ENCODE measurements around the gene RASAL1. TPM values are rescaled to one million over a fixed set of nuclear protein-coding genes. Genes with fewer than 3 reads are reported as not detected.

The RASAL1 gene
- total RNA-seq, 1 experiment from 2014 or later = 14.9 TPM

DNA sequence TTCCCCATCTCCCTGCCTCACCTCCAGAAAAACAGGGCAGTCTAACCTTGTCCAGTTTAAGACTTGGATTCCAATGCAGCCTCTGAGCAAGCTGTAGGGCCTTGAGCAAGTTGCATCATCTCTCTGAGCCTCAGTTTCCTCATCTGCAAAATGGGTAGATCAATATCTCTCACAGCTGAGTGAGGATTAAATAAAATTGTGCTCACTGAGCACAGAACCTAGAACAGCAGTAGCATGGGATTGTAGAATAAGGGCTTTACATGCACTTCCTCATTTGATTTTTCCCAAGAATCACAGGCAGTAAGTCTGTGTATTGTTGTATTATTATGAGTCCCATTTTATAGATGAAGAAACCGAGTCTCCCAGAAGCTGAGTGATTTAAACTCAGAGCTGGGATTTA, 77.0 kb downstream of the RASAL1 start:
- ChIA-PET POLR2A (ENCODE audit: unreplicated experiment) (no interaction called here), CTCF (no interaction called here)
- H3K9me2 ChIP-seq (ENCODE audit: insufficient read depth) = no peaks in the 10 kb centered on the region
- H3K4me3 ChIP-seq = no peak overlapping the region
- H3K79me2 ChIP-seq (ENCODE audit: low read depth) = no peaks in the 10 kb centered on the region
- TF ChIP-seq, protein P1, sequence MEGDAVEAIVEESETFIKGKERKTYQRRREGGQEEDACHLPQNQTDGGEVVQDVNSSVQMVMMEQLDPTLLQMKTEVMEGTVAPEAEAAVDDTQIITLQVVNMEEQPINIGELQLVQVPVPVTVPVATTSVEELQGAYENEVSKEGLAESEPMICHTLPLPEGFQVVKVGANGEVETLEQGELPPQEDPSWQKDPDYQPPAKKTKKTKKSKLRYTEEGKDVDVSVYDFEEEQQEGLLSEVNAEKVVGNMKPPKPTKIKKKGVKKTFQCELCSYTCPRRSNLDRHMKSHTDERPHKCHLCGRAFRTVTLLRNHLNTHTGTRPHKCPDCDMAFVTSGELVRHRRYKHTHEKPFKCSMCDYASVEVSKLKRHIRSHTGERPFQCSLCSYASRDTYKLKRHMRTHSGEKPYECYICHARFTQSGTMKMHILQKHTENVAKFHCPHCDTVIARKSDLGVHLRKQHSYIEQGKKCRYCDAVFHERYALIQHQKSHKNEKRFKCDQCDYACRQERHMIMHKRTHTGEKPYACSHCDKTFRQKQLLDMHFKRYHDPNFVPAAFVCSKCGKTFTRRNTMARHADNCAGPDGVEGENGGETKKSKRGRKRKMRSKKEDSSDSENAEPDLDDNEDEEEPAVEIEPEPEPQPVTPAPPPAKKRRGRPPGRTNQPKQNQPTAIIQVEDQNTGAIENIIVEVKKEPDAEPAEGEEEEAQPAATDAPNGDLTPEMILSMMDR (conservative IDR thresholded peaks at IDR 0.05) = no peak
- no peak for TF ChIP-seq EZH2 (IDR thresholded peaks at IDR 0.05; ENCODE audit: low read depth)
- no peaks in the 10 kb centered on the region for H3F3A ChIP-seq (ENCODE audit: insufficient read depth, low read depth)
- no peak overlapping the region for H3K4me2 ChIP-seq
- no peaks in the 10 kb centered on the region for H3K4me1 ChIP-seq (replicated peaks; ENCODE audit: insufficient read depth)
- H3K9me3 ChIP-seq (ENCODE audit: insufficient read depth, low read depth) = no peaks in the 10 kb centered on the region
- no peak overlapping the region for H2AFZ ChIP-seq
- H3K27me3 ChIP-seq (ENCODE audit: insufficient read depth, low read depth) = peaks cover 80% of the 10 kb centered on the region
- H3K36me3 ChIP-seq (ENCODE audit: low read depth) = no peaks in the 10 kb centered on the region
- intact Hi-C loops (cut with micrococcal nuclease; ENCODE audit: unreplicated experiment) = no loop called here
- DNase-seq = no peak
- H4K20me1 ChIP-seq (ENCODE audit: insufficient read depth) = no peaks in the 10 kb centered on the region
- no TSS peak for BruUV-seq (replicated peaks)
- H3K27ac ChIP-seq = no peak overlapping the region

DNA sequence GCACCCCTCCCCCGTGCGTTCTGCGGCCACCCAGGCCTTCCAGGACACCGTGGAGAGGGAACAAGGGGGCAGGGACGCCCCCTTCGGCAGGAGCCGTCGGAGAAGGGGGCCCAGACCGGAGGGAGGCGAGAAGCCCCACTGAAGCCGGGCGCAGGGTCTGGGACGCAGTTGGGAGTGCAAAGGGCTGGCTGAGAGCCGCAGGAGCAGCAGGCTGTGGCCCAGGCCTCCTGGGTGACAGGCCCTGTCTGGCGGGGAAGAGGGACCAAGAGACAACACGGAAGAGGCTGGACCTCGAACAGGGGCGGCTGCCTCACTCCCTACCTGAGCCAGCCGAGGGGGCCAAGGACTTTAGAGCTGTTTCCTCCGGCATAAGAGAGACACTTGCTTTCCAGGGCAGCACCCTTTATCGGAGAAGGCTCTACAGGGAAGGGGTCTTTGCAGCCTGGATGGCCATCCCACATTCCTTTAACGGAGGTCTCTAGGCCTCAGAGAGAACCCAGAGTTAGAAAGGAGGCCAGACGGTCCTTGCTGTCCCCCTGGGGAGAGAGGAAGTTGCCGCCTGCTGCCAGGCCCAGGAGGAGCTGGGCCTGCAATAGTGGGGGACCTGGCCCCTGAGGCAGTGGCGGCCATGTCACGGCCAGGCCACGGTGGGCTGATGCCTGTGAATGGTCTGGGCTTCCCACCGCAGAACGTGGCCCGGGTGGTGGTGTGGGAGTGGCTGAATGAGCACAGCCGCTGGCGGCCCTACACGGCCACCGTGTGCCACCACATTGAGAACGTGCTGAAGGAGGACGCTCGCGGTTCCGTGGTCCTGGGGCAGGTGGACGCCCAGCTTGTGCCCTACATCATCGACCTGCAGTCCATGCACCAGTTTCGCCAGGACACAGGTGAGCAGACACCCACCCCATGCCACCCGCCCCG, 77.7 kb downstream of the RASAL1 start:
- Histone ChIP-seq H3K4me1 (replicated peaks; ENCODE audit: insufficient read depth) (no peaks in the 10 kb centered on the region), H3K4me2 (no peak overlapping the region), H3K27ac (no peak overlapping the region), H3K4me3 (no peak overlapping the region), H3K9me3 (ENCODE audit: insufficient read depth, low read depth) (no peaks in the 10 kb centered on the region), H3K36me3 (ENCODE audit: low read depth) (no peaks in the 10 kb centered on the region), H2AFZ (no peak overlapping the region), H3K27me3 (ENCODE audit: insufficient read depth, low read depth) (peaks cover 78% of the 10 kb centered on the region), H3K9me2 (ENCODE audit: insufficient read depth) (no peaks in the 10 kb centered on the region), H4K20me1 (ENCODE audit: insufficient read depth) (no peaks in the 10 kb centered on the region), H3F3A (ENCODE audit: insufficient read depth, low read depth) (no peaks in the 10 kb centered on the region), H3K79me2 (ENCODE audit: low read depth) (no peaks in the 10 kb centered on the region)
- CTCF ChIA-PET = no interaction called here
- no TSS peak for BruUV-seq (replicated peaks)
- POLR2A ChIA-PET (ENCODE audit: unreplicated experiment) = no interaction called here
- intact Hi-C loops (cut with micrococcal nuclease; ENCODE audit: unreplicated experiment) = no loop called here
- no peak for DNase-seq
- TF ChIP-seq, protein P1 (conservative IDR thresholded peaks at IDR 0.05) = no peak
- TF ChIP-seq EZH2 (IDR thresholded peaks at IDR 0.05; ENCODE audit: low read depth) = no peak

DNA sequence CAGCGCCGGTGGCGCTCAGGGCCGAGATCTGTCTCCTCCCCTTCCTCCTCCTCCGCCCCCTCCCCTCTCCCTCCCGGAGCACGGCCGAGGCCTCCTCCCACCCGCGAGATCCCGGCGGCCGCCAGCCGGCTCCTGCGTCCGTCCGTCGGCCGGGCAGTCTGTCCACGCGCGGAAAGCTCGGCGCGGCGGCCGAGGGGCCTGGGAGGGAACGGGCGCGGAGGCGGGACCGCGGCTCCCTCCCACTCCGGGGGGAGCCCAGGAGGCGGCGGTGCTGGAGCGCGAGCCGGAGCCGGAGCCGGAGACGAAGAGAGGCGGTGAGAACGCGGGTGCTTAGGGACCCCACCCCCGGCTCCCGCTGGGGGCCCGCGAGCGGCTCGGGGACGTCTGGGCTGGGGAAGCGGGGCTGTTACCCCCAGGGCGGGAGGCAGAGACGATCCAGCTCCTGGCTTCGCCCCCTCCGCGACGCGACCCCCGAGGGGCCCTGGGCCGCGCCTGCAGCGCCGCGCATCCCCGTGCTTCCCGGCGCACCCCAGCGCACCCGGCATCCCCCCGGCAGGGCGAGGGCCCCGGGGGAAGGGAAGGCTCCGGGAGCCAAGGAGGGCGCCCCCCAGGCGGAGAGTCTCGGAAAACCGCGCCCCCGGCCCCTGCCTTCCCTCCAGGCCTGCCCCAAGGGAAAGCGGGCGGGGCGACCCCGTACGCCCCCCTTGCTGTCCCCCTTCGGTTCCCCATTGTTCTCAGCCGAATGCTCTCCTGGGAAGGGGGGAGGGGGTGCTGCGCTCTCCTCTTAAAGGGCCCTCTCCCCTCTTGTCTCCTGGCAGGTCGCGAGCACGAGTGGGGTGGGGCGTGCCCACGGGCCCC, 78.7 kb downstream of the RASAL1 start, which contains the start of gene DTX1:
Gene DTX1 (plus strand): TSS at position 100 of the 858 bp plus-strand sequence. CDS start 1,463 bp downstream, outside the sequence.
- Histone ChIP-seq H3K4me2 (no peak within 1 kb of the TSS), H3K9me3 (ENCODE audit: insufficient read depth, low read depth) (no peaks in the 10 kb centered on the region), H3K27ac (no peak within 1 kb of the TSS), H3K79me2 (ENCODE audit: low read depth) (no peaks in the 10 kb centered on the region), H3K4me3 (no peak within 1 kb of the TSS), H3K36me3 (ENCODE audit: low read depth) (no peaks in the 10 kb centered on the region), H3K9me2 (ENCODE audit: insufficient read depth) (no peaks in the 10 kb centered on the region), H2AFZ (no peak within 1 kb of the TSS), H4K20me1 (ENCODE audit: insufficient read depth) (no peaks in the 10 kb centered on the region), H3K27me3 (ENCODE audit: insufficient read depth, low read depth) (peaks cover 78% of the 10 kb centered on the region), H3F3A (ENCODE audit: insufficient read depth, low read depth) (no peaks in the 10 kb centered on the region), H3K4me1 (replicated peaks; ENCODE audit: insufficient read depth) (no peaks in the 10 kb centered on the region)
- ChIA-PET CTCF (no interaction called here), POLR2A (ENCODE audit: unreplicated experiment) (no interaction called here)
- no peak for DNase-seq
- TF ChIP-seq, protein P1 (conservative IDR thresholded peaks at IDR 0.05) = no peak
- no peak for TF ChIP-seq EZH2 (IDR thresholded peaks at IDR 0.05; ENCODE audit: low read depth)
- BruUV-seq (replicated peaks) = no TSS peak
- intact Hi-C loops (cut with micrococcal nuclease; ENCODE audit: unreplicated experiment) = no loop called here

Measured in PC-9 (cell line).